Retina (tissue), 1 donor: ENCODE data around the gene CNOT4.
"Not testable (repeated sequence)": the region's sequence is repeated elsewhere in the genome, so short reads cannot be mapped to it uniquely, and the experiment has no call there.

Source experiments
- DNase-seq: peaks from one replicate; pipeline ENCODE4 v3.0.0-alpha.2; 2016

CNOT4 gene

GRCh38 chr7:135353832-135354231, 156.1 kb downstream of the CNOT4 start:
- no peak for DNase-seq

DNA sequence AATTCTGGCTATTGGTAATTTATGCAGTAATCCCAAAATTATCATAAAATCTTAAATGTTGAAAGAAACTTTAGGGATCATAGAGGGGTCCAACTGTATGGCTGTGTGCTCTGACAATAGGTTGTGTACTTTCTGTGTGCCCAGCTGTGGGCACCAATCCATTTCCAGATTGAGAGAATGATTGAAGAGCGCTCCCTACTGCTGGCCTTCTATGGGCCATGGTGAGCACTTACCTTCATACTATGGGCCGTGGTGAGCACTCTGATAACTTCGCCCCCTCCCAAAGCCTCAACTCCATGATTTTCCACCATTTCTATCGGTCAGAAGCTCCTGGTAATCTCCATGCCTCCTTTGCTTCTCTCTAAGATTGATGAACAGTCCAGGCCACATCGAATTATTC, 157.6 kb downstream of the CNOT4 start:
- no peak for DNase-seq

DNA sequence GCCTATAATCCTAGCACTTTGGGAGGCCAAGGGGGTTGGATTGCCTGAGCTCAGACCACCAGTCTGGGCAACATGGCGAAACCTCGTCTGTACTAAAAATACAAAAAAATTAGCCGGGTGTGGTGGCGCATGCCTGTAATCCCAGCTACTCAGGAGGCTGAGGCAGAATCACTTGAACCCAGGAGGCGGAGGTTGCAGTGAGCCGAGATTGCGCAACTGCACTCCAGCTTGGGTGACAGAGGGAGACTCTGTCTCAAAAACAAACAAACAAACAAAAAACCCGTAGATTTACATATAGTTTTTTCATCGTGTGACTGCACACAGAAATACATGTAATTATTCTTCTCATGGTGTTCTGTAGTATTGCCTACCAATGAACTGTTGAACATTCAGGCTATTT, 158.8 kb downstream of the CNOT4 start:
- not testable (repeated sequence) for DNase-seq

- no peak for DNase-seq
Measured at GRCh38 chr7:135349746-135350145, 160.2 kb downstream of the CNOT4 start.

- no peak for DNase-seq
Measured at GRCh38 chr7:135348493-135348892, 161.4 kb downstream of the CNOT4 start.

GRCh38 chr7:135343361-135343760, 166.5 kb downstream of the CNOT4 start:
- DNase-seq, result no peak

GRCh38 chr7:135342887-135343286, 167.0 kb downstream of the CNOT4 start:
- no peak for DNase-seq

- DNase-seq, result no peak
Measured at GRCh38 chr7:135341049-135341448, 168.9 kb downstream of the CNOT4 start.

GRCh38 chr7:135337977-135338550, 171.8 kb downstream of the CNOT4 start:
- DNase-seq, result no peak

- no peak for DNase-seq
Measured at GRCh38 chr7:135337506-135337905, 172.4 kb downstream of the CNOT4 start.

- peak; percentile 71 for DNase-seq
Measured at GRCh38 chr7:135335628-135336139, 174.2 kb downstream of the CNOT4 start.

DNA sequence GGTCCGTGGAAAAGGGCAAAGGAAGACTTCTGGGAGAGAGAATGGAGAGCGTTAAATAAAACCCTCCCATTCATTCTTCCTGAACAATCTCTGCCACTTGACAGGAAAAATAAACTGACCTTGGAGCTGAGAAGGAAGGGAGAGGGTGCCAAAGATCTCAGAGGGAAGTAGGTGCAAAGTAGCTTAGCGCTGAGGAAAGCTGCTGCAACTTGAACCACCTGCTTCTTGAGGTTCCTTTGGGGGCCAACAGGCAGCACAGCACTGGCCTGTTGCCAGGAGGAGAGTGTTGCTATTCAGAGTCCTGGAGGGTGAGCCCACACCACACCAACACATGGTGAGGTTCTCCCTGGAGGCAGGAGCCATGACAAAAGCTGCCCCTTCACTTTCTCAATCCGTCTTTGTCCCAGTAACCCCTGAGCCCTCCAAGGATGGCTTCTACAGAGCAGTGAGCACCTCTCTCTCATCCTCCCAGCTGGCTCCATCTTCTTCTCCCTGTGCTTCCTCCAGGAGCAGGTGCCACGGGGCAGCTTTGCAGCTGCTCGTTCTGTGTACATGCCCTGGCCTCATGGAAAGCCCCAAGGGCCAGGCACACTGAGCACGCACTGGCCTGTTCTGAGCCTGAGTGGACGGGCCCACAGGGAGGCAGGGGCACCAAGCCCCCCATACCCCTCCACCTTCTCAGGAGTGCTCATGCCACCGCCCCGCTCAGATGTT, 174.9 kb downstream of the CNOT4 start:
- no peak for DNase-seq

GRCh38 chr7:135333946-135334345, 176.0 kb downstream of the CNOT4 start:
- no peak for DNase-seq

GRCh38 chr7:135333200-135333599, 176.7 kb downstream of the CNOT4 start:
- DNase-seq, result no peak

- no peak for DNase-seq
Measured at GRCh38 chr7:135330088-135330487, 179.8 kb downstream of the CNOT4 start.

GRCh38 chr7:135328526-135328925, 181.4 kb downstream of the CNOT4 start:
- no peak for DNase-seq

- DNase-seq, result no peak
Measured at GRCh38 chr7:135328053-135328452, 181.8 kb downstream of the CNOT4 start.

GRCh38 chr7:135327458-135327857, 182.4 kb downstream of the CNOT4 start:
- no peak for DNase-seq

GRCh38 chr7:135326636-135327280, 183.1 kb downstream of the CNOT4 start:
- no peak for DNase-seq

GRCh38 chr7:135322571-135323340, 187.1 kb downstream of the CNOT4 start:
- DNase-seq, result no peak

DNA sequence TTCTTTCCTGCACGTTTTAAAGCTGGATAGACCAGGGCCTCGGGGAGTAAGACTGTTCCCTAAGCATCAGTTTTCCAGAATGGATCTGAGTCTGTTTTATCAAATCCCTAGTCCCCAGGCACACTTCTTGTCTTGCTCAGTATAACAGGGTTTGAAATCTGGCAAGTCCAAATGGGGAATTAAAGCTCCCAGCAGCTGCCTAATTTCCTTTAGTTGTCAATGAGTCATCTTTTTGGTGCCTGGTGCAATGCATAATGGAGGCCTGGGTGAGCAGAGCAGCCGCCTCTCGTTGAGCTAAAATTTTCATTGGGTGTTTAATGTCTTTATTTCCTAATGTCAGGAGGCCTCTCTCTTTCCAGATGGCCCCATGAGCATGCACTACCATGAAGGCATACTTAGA, 188.3 kb downstream of the CNOT4 start:
- no peak for DNase-seq

DNA sequence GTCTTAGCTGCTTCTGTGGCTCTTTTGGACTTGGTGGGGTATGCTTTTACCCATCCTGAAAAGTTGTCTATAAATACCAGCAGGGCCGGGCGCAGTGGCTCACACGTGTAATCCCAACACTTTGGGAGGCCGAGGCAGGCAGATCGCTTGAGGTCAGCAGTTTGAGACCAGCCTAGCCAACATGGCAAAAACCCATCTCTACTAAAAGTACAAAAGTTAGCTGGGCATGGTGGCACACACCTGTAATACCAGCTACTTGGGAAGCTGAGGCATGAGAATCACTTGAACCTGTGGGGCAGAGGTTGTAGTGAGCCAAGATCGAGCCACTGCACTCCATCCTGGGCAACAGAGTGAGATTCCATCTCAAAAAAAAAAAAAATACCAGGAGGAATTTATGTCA, 188.9 kb downstream of the CNOT4 start:
- DNase-seq, result not testable (repeated sequence)

DNA sequence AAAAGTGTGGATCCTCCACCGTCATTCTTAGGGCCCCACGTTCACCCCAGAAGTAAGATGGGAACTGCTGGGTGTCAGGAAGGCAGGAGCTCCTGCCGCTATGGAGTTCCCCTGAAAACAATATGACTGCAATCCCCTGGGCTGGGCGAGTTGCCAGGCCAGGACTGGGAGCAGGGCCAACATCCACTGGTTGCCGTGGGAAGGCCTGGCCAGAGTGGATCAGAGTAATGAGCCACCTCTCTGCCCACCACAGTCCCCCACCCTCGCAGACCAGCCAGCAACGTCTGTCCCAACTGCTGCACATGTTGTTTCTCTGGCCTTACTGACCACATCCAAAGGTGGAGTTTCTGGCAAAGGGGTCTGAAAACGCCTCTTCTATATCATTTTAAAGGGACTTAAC, 189.6 kb downstream of the CNOT4 start:
- no peak for DNase-seq
